Measurements from ENCODE around the gene TENM4. TPM values are rescaled to one million over a fixed set of nuclear protein-coding genes. Genes with fewer than 3 reads are reported as not detected.

The TENM4 gene
- total RNA-seq, 1 experiment from 2014 or later = 0.39 TPM

DNA sequence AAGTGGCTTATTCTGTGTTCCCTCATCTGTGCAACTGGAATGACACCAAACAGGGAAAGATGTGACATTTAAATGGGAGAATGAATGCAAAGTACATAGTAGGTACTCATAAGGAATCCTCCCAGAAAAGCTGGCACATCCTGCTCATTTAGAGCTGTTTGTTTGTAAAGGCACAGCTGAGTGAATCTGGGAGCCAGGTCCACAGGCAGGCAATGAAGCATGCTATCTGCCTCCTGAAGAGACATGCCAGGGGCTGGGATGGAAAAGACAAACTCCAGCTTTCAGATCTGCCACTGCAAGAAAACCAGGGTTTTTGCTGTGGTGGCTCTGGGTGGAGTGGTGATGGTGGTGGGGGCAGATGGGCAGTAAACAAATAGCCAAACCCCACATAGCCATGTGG is 150.1 kb downstream of the TENM4 start:
- CTCF ChIA-PET = no interaction called here
- no peaks in the 10 kb centered on the region for H3K36me3 ChIP-seq (ENCODE audit: control insufficient read depth, insufficient read depth, low read length)
- no TSS peak for BruUV-seq (replicated peaks)
- no peaks in the 10 kb centered on the region for H3K9me3 ChIP-seq (ENCODE audit: control insufficient read depth, insufficient read depth, low read depth, low read length)
- TF ChIP-seq POLR2AphosphoS5 (IDR thresholded peaks at IDR 0.05; ENCODE audit: low read depth, low read length) (no peak), TCF7L2 (IDR thresholded peaks at IDR 0.05; ENCODE audit: low read depth, low read length) (no peak), CTCF (IDR thresholded peaks at IDR 0.05) (no peak), SIN3A (IDR thresholded peaks at IDR 0.05; ENCODE audit: borderline replicate concordance, insufficient read depth, low read depth, low read length) (no peak)
- TF ChIP-seq, protein P1, sequence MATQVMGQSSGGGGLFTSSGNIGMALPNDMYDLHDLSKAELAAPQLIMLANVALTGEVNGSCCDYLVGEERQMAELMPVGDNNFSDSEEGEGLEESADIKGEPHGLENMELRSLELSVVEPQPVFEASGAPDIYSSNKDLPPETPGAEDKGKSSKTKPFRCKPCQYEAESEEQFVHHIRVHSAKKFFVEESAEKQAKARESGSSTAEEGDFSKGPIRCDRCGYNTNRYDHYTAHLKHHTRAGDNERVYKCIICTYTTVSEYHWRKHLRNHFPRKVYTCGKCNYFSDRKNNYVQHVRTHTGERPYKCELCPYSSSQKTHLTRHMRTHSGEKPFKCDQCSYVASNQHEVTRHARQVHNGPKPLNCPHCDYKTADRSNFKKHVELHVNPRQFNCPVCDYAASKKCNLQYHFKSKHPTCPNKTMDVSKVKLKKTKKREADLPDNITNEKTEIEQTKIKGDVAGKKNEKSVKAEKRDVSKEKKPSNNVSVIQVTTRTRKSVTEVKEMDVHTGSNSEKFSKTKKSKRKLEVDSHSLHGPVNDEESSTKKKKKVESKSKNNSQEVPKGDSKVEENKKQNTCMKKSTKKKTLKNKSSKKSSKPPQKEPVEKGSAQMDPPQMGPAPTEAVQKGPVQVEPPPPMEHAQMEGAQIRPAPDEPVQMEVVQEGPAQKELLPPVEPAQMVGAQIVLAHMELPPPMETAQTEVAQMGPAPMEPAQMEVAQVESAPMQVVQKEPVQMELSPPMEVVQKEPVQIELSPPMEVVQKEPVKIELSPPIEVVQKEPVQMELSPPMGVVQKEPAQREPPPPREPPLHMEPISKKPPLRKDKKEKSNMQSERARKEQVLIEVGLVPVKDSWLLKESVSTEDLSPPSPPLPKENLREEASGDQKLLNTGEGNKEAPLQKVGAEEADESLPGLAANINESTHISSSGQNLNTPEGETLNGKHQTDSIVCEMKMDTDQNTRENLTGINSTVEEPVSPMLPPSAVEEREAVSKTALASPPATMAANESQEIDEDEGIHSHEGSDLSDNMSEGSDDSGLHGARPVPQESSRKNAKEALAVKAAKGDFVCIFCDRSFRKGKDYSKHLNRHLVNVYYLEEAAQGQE (IDR thresholded peaks at IDR 0.05; ENCODE audit: insufficient read depth in 1 of 2, low read depth in 2 of 2, low read length in 1 of 2) = no peak
- H3K4me3 ChIP-seq (ENCODE audit: low read depth in 2 of 2, low read length in 2 of 2) = no peak overlapping the region
- no peaks in the 10 kb centered on the region for H3K4me1 ChIP-seq (ENCODE audit: control insufficient read depth, insufficient read depth, low read length)
- DNase-seq (ENCODE audit: low read depth, low spot score) (no peak), ATAC-seq (no peak)
- no peak overlapping the region for H3K27ac ChIP-seq (ENCODE audit: low read length)
- POLR2A ChIA-PET = no interaction called here
- H3K27me3 ChIP-seq (ENCODE audit: control insufficient read depth, insufficient read depth, low read length) = no peaks in the 10 kb centered on the region
- in situ Hi-C loops (cut with HindIII; ENCODE audit: low pct_unique_long_range_greater_than_20kb, low sequenced_read_pairs) = no loop called here
- intact Hi-C loops (cut with micrococcal nuclease; ENCODE audit: unreplicated experiment) = no loop called here

DNA sequence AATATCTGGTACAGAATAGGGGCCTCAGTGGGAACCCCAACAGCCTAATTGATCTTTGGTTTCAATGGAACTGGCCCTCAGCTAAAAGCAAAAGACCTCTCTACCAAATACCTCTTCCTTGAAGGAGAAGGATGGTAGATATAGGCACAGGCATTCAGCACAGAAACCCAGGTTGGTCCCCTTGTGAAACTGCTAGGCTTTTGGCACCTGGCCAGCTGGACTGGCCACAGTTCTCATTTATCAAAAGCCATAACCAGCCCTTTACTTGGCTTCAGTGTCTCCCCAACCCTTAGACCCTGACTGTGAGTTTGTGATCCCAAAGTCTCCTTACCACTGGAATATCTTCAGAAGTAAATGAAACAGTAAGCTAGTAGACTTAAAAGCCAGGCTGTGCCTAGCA is 152.9 kb downstream of the TENM4 start:
- no peak overlapping the region for H3K27ac ChIP-seq (ENCODE audit: low read length)
- H3K36me3 ChIP-seq (ENCODE audit: control insufficient read depth, insufficient read depth, low read length) = no peaks in the 10 kb centered on the region
- in situ Hi-C loops (cut with HindIII; ENCODE audit: low pct_unique_long_range_greater_than_20kb, low sequenced_read_pairs) = no loop called here
- H3K27me3 ChIP-seq (ENCODE audit: control insufficient read depth, insufficient read depth, low read length) = no peaks in the 10 kb centered on the region
- ChIA-PET POLR2A (no interaction called here), CTCF (no interaction called here)
- TF ChIP-seq CTCF (IDR thresholded peaks at IDR 0.05) = no peak
- no peak for TF ChIP-seq SIN3A (IDR thresholded peaks at IDR 0.05; ENCODE audit: borderline replicate concordance, insufficient read depth, low read depth, low read length)
- no peak for TF ChIP-seq TCF7L2 (IDR thresholded peaks at IDR 0.05; ENCODE audit: low read depth, low read length)
- TF ChIP-seq, protein P1 (IDR thresholded peaks at IDR 0.05; ENCODE audit: insufficient read depth in 1 of 2, low read depth in 2 of 2, low read length in 1 of 2) = no peak
- TF ChIP-seq POLR2AphosphoS5 (IDR thresholded peaks at IDR 0.05; ENCODE audit: low read depth, low read length) = no peak
- no peak for ATAC-seq
- BruUV-seq (replicated peaks) = no TSS peak
- H3K4me1 ChIP-seq (ENCODE audit: control insufficient read depth, insufficient read depth, low read length) = no peaks in the 10 kb centered on the region
- no peak overlapping the region for H3K4me3 ChIP-seq (ENCODE audit: low read depth in 2 of 2, low read length in 2 of 2)
- no peaks in the 10 kb centered on the region for H3K9me3 ChIP-seq (ENCODE audit: control insufficient read depth, insufficient read depth, low read depth, low read length)
- no peak for DNase-seq (ENCODE audit: low read depth, low spot score)
- intact Hi-C loops (cut with micrococcal nuclease; ENCODE audit: unreplicated experiment) = no loop called here
